GM23338 (cell line): Measurements from ENCODE around the gene MYO7B. TPM values are rescaled to one million over a fixed set of nuclear protein-coding genes. Genes with fewer than 3 reads are reported as not detected.

Experiments
- ATAC-seq: fragments of 200-7000 bp; cut with Tn5 transposase; 3 replicates; pipeline ENCODE4 v1.9.1; 2020
- DNase-seq: peaks from one replicate; pipeline ENCODE4 v3.0.0-alpha.2; 2015; ENCODE audit warnings: low spot score
- H2AFZ ChIP-seq: fragments of 200-600 bp; sonication (generic); 2 replicates; pipeline ENCODE4 v1.8.0; 2016; ENCODE audit warnings: antibody characterized with exemption, mild to moderate bottlenecking, moderate library complexity
- H3F3A ChIP-seq: fragments of 200-600 bp; sonication (generic); replicated peaks from 2 replicates; pipeline ENCODE4 v1.8.0; 2017; ENCODE audit warnings: antibody characterized with exemption, mixed run types, low read depth
- H3K27ac ChIP-seq: fragments of 200-600 bp; sonication (generic); 2 replicates; pipeline ENCODE4 v1.6.1; 2016; ENCODE audit warnings: low read depth
- H3K27me3 ChIP-seq: fragments of 200-600 bp; sonication (generic); 2 replicates; pipeline ENCODE4 v1.8.0; 2016; ENCODE audit warnings: mild to moderate bottlenecking, mixed run types, moderate library complexity; ENCODE audit not compliant: insufficient read depth
- H3K36me3 ChIP-seq: fragments of 200-600 bp; sonication (generic); 2 replicates; pipeline ENCODE4 v1.8.0; 2016; ENCODE audit warnings: mild to moderate bottlenecking; ENCODE audit not compliant: insufficient read depth
- H3K4me1 ChIP-seq: fragments of 200-600 bp; sonication (generic); 2 replicates; pipeline ENCODE4 v1.8.0; 2016; ENCODE audit warnings: mild to moderate bottlenecking, moderate library complexity; ENCODE audit not compliant: insufficient read depth
- H3K4me2 ChIP-seq: fragments of 200-600 bp; sonication (generic); 2 replicates; pipeline ENCODE4 v1.7.1; 2017; ENCODE audit warnings: mixed run types
- H3K4me3 ChIP-seq: fragments of 200-600 bp; sonication (generic); 2 replicates; pipeline ENCODE4 v1.6.1; 2016; ENCODE audit warnings: mixed run types
- H3K79me2 ChIP-seq: fragments of 200-600 bp; sonication (generic); replicated peaks from 2 replicates; pipeline ENCODE4 v1.8.0; 2017; ENCODE audit warnings: mild to moderate bottlenecking; ENCODE audit not compliant: insufficient read depth
- H3K9me2 ChIP-seq: fragments of 200-600 bp; sonication (generic); 2 replicates; pipeline ENCODE4 v1.8.0; 2017; ENCODE audit not compliant: insufficient read depth
- H4K20me1 ChIP-seq: fragments of 200-600 bp; sonication (generic); replicated peaks from 2 replicates; pipeline ENCODE4 v1.8.0; 2017; ENCODE audit warnings: mild to moderate bottlenecking; ENCODE audit not compliant: insufficient read depth
- H3K27ac Mint-ChIP-seq: 2 replicates; pipeline ENCODE4 v1.8.0; 2020; ENCODE audit warnings: inconsistent platforms, mild to moderate bottlenecking, moderate library complexity, mixed read lengths
- H3K27me3 Mint-ChIP-seq: 3 replicates; pipeline ENCODE4 v1.8.0; 2022; ENCODE audit warnings: low read depth, mild to moderate bottlenecking, moderate library complexity, mixed read lengths, inconsistent platforms; ENCODE audit not compliant: insufficient read depth, poor library complexity
- H3K36me3 Mint-ChIP-seq: 3 replicates; pipeline ENCODE4 v1.8.0; 2021; ENCODE audit warnings: low read depth, mild to moderate bottlenecking, inconsistent platforms, moderate library complexity, mixed read lengths
- H3K4me1 Mint-ChIP-seq: 3 replicates; pipeline ENCODE4 v1.8.0; 2020; ENCODE audit warnings: mild to moderate bottlenecking, inconsistent platforms, mixed read lengths
- H3K4me3 Mint-ChIP-seq: 3 replicates; pipeline ENCODE4 v1.8.0; 2021; ENCODE audit warnings: moderate library complexity, mild to moderate bottlenecking, inconsistent platforms, mixed read lengths
- H3K9me3 Mint-ChIP-seq: 3 replicates; pipeline ENCODE4 v1.8.0; 2020; ENCODE audit warnings: moderate library complexity, mild to moderate bottlenecking, inconsistent platforms, mixed read lengths
- CREB1 ChIP-seq: fragments of 250-450 bp; sonication (Bioruptor Pico); IDR thresholded peaks from 2 replicates; pipeline ENCODE4 v1.5.0; 2020; ENCODE audit warnings: low read depth, mild to moderate bottlenecking, moderate library complexity
- CTCF ChIP-seq, 2 experiments: fragments of 200-600 bp in 1 of 2; sonication (generic) in 1 of 2; conservative IDR thresholded peaks; 2 replicates each; pipeline versions ENCODE4 v1.5.1 to v1.6.1; 2016 to 2017; ENCODE audit warnings: antibody characterized with exemption in 2 of 2, low read depth in 2 of 2, mild to moderate bottlenecking in 2 of 2, moderate library complexity in 1 of 2
- EZH2phosphoT487 ChIP-seq: fragments of 200-600 bp; sonication (generic); IDR thresholded peaks from one replicate; pipeline ENCODE4 v1.8.1; 2018; ENCODE audit warnings: antibody characterized with exemption; ENCODE audit not compliant: unreplicated experiment
- ZNF114 ChIP-seq: fragments of 250-450 bp; sonication (Bioruptor Pico); IDR thresholded peaks from 2 replicates; pipeline ENCODE4 v1.5.0; 2020; ENCODE audit warnings: mild to moderate bottlenecking, moderate library complexity
- ZNF462 ChIP-seq: fragments of 250-450 bp; sonication (Bioruptor Pico); IDR thresholded peaks from 2 replicates; pipeline ENCODE4 v1.5.0; 2020; ENCODE audit warnings: mild to moderate bottlenecking, moderate library complexity
- polyA plus RNA-seq: library from polyadenylated mRNA; unstranded; fragments of >200 nt; fragmentation: Nextera tagmentation; extraction: Ambion mirVana; gene quantifications from 2 replicates; pipeline ENCODE4 v1.2.1, GENCODE V29; 2016
- total RNA-seq: library from RNA; depleted of rRNA; stranded (reverse); fragments of >200 nt; shearing (Covaris generic); gene quantifications from 2 replicates; pipeline ENCODE4 v1.2.3, GENCODE V29; 2014

MYO7B gene
- total and polyA plus RNA-seq, 2 experiments from 2014 or later: not detected

- TF ChIP-seq CTCF (conservative IDR thresholded peaks at IDR 0.05; ENCODE audit: low read depth in 2 of 2) (no peak), ZNF114 (no peak), CREB1 (CRISPR knock-in tag) (no peak), EZH2phosphoT487 (no peak), ZNF462 (CRISPR knock-in tag) (no peak)
These were observed 37.1 kb upstream of the MYO7B start (continued) for GRCh38 chr2:127498386-127498785.

GRCh38 chr2:127503491-127503890, 32.0 kb upstream of the MYO7B start:
- Histone ChIP-seq H3K9me2 (no peaks in the 10 kb centered on the region), H3K27me3 (no peaks in the 10 kb centered on the region), H3F3A (0 out of 2 replicates have a peak, but pooled peaks cover 4% of the 10 kb centered on the region), H3K4me2 (no peak overlapping the region), H2AFZ (no peak overlapping the region), H3K4me1 (0 out of 2 replicates have a peak, but pooled peaks cover 4% of the 10 kb centered on the region), H3K27ac (no peak overlapping the region), H3K36me3 (peaks cover 56% of the 10 kb centered on the region), H3K4me3 (no peak overlapping the region), H3K79me2 (peaks cover 35% of the 10 kb centered on the region), H4K20me1 (peaks cover 33% of the 10 kb centered on the region)
- Mint-ChIP-seq H3K27ac (no peak overlapping the region), H3K27me3 (no peaks in the 10 kb centered on the region), H3K4me1 (peaks cover under 1% of the 10 kb centered on the region; the same call in 2 of the 3 replicates), H3K4me3 (no peak overlapping the region), H3K9me3 (no peaks in the 10 kb centered on the region; the same call in 2 of the 3 replicates), H3K36me3 (peaks cover 66% of the 10 kb centered on the region)
- ATAC-seq (no peak), DNase-seq (no peak)
- TF ChIP-seq EZH2phosphoT487: no peak
